HCT116 (cell line): ENCODE data around the gene HOXD8. TPM values are rescaled to one million over a fixed set of nuclear protein-coding genes. Genes with fewer than 3 reads are reported as not detected.

Experiments
- ATAC-seq: fragments of 200-7000 bp; cut with Tn5 transposase; 2 replicates; pipeline ENCODE4 v1.9.1; 2020; ENCODE audit warnings: mild to moderate bottlenecking, moderate library complexity
- BruUV-seq: library from RNA; stranded (reverse); fragments of 400-500 nt; replicated peaks from 2 replicates; lab custom pipeline; 2021; lab: Mats Ljungman, UMichigan
- CTCF ChIA-PET: fragments of 300-600 bp; sonication (Branson Sonifier 250); formaldehyde crosslinking; loops from one replicate; lab custom pipeline; 2021; ENCODE audit warnings: antibody characterized with exemption; lab: Charles Lee
- POLR2A ChIA-PET: fragments of 300-600, 350-600 bp; sonication (Branson Sonifier 250); formaldehyde crosslinking; loops from one replicate; lab custom pipeline; 2021; ENCODE audit warnings: antibody characterized with exemption; lab: Charles Lee
- RAD21 ChIA-PET, 2 experiments: fragments of 300-600 bp; sonication (Branson Sonifier 250); formaldehyde crosslinking; loops; one replicate each; lab custom pipeline; 2023; ENCODE audit warnings: low total read pairs in 2 of 2; ENCODE audit not compliant: uncharacterized antibody in 2 of 2, unreplicated experiment in 2 of 2, low non-redundant PET in 1 of 2; lab: Charles Lee
- DNase-seq: peaks from one replicate; pipeline ENCODE4 v3.0.0-alpha.2; 2010; ENCODE audit warnings: low read depth, low spot score
- H2AFZ ChIP-seq: fragments of 200-600 bp; shearing (Covaris generic), sonication (generic); 2 replicates; pipeline ENCODE4 v1.6.1; 2017; ENCODE audit warnings: low read depth, mixed run types, mixed read lengths, antibody characterized with exemption, low read length; ENCODE audit not compliant: poor library complexity, severe bottlenecking
- H3K27ac ChIP-seq: 2 replicates; pipeline ENCODE4 v1.5.1; 2012; ENCODE audit warnings: low read depth, low read length
- H3K27me3 ChIP-seq: fragments of 200-600 bp; sonication (generic); 2 replicates; pipeline ENCODE4 v1.6.1; 2016; ENCODE audit warnings: mixed run types, low read length, mixed read lengths; ENCODE audit not compliant: insufficient read depth
- H3K36me3 ChIP-seq, 2 experiments: fragments of 200-500 bp in 1 of 2; fragments of 200-600 bp in 1 of 2; sonication (Bioruptor generic) in 1 of 2; sonication (generic) in 1 of 2; 2 replicates each; pipeline versions ENCODE4 v1.5.1 to v1.6.1; 2014 to 2016; ENCODE audit warnings: low read length in 2 of 2, inconsistent platforms in 1 of 2, mixed read lengths in 1 of 2, mixed run types in 1 of 2; ENCODE audit not compliant: insufficient read depth in 2 of 2, control insufficient read depth in 1 of 2
- H3K4me1 ChIP-seq, 2 experiments: fragments of 200-600 bp in 1 of 2; sonication (generic) in 1 of 2; 2 replicates each; pipeline versions ENCODE4 v1.5.1 to v1.6.1; 2012 to 2017; ENCODE audit warnings: low read length in 2 of 2, inconsistent platforms in 1 of 2, mild to moderate bottlenecking in 1 of 2, mixed read lengths in 1 of 2, mixed run types in 1 of 2, moderate library complexity in 1 of 2; ENCODE audit not compliant: insufficient read depth in 2 of 2, control insufficient read depth in 1 of 2
- H3K4me2 ChIP-seq: fragments of 200-600 bp; sonication (generic); 2 replicates; pipeline ENCODE4 v1.6.1; 2017; ENCODE audit warnings: mixed run types, low read length, mixed read lengths
- H3K4me3 ChIP-seq, 2 experiments: fragments of 200-600 bp in 1 of 2; sonication (generic) in 1 of 2; replicated peaks in 1 of 2; 2 replicates each; pipeline ENCODE4 v1.5.1; 2011 to 2016; ENCODE audit warnings: low read length in 2 of 2, control low read depth in 1 of 2, low read depth in 1 of 2, mild to moderate bottlenecking in 1 of 2, mixed read lengths in 1 of 2, mixed run types in 1 of 2
- H3K79me2 ChIP-seq: fragments of 200-600 bp; sonication (generic); 2 replicates; pipeline ENCODE4 v1.6.1; 2017; ENCODE audit warnings: mild to moderate bottlenecking, mixed run types, low read length, moderate library complexity, mixed read lengths; ENCODE audit not compliant: insufficient read depth
- H3K9ac ChIP-seq: fragments of 200-600 bp; sonication (generic); 2 replicates; pipeline ENCODE4 v1.6.1; 2016; ENCODE audit warnings: low read length, mixed read lengths
- H3K9me2 ChIP-seq: fragments of 200-600 bp; sonication (generic), shearing (Covaris generic); 2 replicates; pipeline ENCODE4 v1.6.1; 2017; ENCODE audit warnings: mixed run types, mild to moderate bottlenecking, moderate library complexity; ENCODE audit not compliant: insufficient read depth
- H3K9me3 ChIP-seq, 2 experiments: fragments of 200-500 bp in 1 of 2; fragments of 200-600 bp in 1 of 2; sonication (Bioruptor generic) in 1 of 2; sonication (generic) in 1 of 2; 2 replicates each; pipeline ENCODE4 v1.6.1; 2014 to 2017; ENCODE audit warnings: low read length in 2 of 2, mixed read lengths in 2 of 2, inconsistent platforms in 1 of 2, low read depth in 1 of 2, mild to moderate bottlenecking in 1 of 2, mixed run types in 1 of 2, moderate library complexity in 1 of 2; ENCODE audit not compliant: control insufficient read depth in 1 of 2, insufficient read depth in 1 of 2
- H4K20me1 ChIP-seq: fragments of 200-600 bp; sonication (generic), shearing (Covaris generic); 2 replicates; pipeline ENCODE4 v1.6.1; 2017; ENCODE audit warnings: mixed run types, mild to moderate bottlenecking, moderate library complexity; ENCODE audit not compliant: insufficient read depth
- CEBPB ChIP-seq: IDR thresholded peaks from 2 replicates; pipeline ENCODE4 v1.6.1; 2012; ENCODE audit warnings: low read depth
- ELF1 ChIP-seq: IDR thresholded peaks from 2 replicates; pipeline ENCODE4 v1.6.1; 2012; ENCODE audit warnings: low read depth, borderline replicate concordance
- FOSL1 ChIP-seq: IDR thresholded peaks from 2 replicates; pipeline ENCODE4 v1.6.1; 2012; ENCODE audit warnings: low read depth
- JUND ChIP-seq: IDR thresholded peaks from 2 replicates; pipeline ENCODE4 v1.6.1; 2012
- POLR2A ChIP-seq: IDR thresholded peaks from 2 replicates; pipeline ENCODE4 v1.7.0; 2011; ENCODE audit warnings: borderline replicate concordance; ENCODE audit not compliant: insufficient read depth, insufficient read length; ENCODE audit errors: extremely low read depth
- POLR2AphosphoS5 ChIP-seq: IDR thresholded peaks from 2 replicates; pipeline ENCODE4 v1.6.1; 2011; ENCODE audit warnings: mild to moderate bottlenecking, low read depth, low read length, moderate library complexity
- SIN3A ChIP-seq: IDR thresholded peaks from 2 replicates; pipeline ENCODE4 v1.6.1; 2012; ENCODE audit warnings: low read depth
- SP1 ChIP-seq: IDR thresholded peaks from 2 replicates; pipeline ENCODE4 v1.6.1; 2012; ENCODE audit warnings: low read depth
- SRF ChIP-seq: IDR thresholded peaks from 2 replicates; pipeline ENCODE4 v1.6.1; 2012; ENCODE audit warnings: low read depth
- ZFX ChIP-seq: fragments of 450-650 bp; IDR thresholded peaks from 2 replicates; pipeline ENCODE4 v1.6.1; 2017
- ZNF274 ChIP-seq: fragments of 200-500 bp; sonication (Bioruptor generic); IDR thresholded peaks from 2 replicates; pipeline ENCODE4 v1.6.1; 2014; ENCODE audit warnings: mild to moderate bottlenecking, low read depth, low read length, inconsistent platforms
- intact Hi-C: fragments of 100-400 bp; cut with micrococcal nuclease; formaldehyde crosslinking; loops from 2 replicates; pipeline ENCODE4 v1.10.0; 2022
- total RNA-seq: library from RNA; stranded (reverse); gene quantifications from one replicate; pipeline ENCODE4 v1.2.1, GENCODE V29; 2021; ENCODE audit not compliant: unreplicated experiment
- TF ChIP-seq, protein P1 (sequence below): IDR thresholded peaks from 2 replicates; pipeline ENCODE4 v1.6.1; 2012; ENCODE audit warnings: low read depth

Gene HOXD8
- total RNA-seq, 1 experiment from 2014 or later: 6.0 TPM

DNA sequence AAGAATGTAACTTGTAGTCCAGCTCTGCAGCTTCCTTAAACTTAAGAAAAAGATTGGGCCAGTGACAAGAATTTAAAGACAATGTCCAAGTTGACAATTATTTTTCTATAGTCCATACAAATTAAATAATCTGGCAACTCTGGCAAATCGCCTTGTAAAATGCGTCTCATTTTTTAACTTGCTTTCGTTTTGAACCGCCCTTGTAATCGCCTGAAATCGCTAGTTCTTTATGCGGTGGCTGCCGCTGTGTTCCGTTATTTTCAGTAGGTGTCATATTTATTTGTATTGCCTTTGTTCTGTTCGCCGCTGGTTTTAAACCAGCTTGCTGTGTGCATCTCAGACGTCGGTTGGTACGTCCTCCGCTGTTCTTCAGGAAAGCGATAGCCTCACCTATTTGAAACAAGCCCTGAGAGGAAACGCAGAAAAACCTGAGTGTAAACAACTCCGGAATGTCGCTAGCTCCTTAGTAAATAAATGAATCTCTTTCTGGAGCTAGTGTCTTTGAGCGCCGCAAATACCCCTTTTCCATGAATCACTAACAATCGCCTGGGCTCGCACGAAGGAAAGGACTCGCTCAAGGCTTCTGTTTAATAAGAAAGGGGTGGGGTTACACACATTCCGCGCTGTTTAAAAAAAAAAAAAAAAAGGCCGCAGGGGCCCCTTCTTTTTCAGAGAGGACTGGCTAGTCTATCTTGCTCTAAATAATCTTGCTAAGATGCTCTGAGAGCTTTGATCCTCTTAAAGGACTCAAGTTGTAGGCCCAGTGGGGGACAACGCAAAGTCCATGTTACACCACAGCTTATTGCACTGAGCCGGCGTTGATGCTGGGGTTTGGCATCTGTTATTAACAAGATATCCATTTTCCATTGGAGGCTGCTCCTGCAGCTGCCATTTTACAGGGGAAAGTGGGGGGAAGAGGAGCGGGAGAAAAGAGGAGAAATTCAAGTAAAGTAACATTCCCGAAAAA is 3.0 kb downstream of the HOXD8 start:
- intact Hi-C loops: no loop called here
- no peaks in the 10 kb centered on the region for H3K79me2 ChIP-seq
- TF ChIP-seq ZNF274 (no peak), ELF1 (no peak), ZFX (no peak), SIN3A (no peak), POLR2A (no peak), JUND (no peak), CEBPB (no peak), POLR2AphosphoS5 (no peak), FOSL1 (no peak), SP1 (no peak), SRF (no peak)
- TF ChIP-seq, protein P1, sequence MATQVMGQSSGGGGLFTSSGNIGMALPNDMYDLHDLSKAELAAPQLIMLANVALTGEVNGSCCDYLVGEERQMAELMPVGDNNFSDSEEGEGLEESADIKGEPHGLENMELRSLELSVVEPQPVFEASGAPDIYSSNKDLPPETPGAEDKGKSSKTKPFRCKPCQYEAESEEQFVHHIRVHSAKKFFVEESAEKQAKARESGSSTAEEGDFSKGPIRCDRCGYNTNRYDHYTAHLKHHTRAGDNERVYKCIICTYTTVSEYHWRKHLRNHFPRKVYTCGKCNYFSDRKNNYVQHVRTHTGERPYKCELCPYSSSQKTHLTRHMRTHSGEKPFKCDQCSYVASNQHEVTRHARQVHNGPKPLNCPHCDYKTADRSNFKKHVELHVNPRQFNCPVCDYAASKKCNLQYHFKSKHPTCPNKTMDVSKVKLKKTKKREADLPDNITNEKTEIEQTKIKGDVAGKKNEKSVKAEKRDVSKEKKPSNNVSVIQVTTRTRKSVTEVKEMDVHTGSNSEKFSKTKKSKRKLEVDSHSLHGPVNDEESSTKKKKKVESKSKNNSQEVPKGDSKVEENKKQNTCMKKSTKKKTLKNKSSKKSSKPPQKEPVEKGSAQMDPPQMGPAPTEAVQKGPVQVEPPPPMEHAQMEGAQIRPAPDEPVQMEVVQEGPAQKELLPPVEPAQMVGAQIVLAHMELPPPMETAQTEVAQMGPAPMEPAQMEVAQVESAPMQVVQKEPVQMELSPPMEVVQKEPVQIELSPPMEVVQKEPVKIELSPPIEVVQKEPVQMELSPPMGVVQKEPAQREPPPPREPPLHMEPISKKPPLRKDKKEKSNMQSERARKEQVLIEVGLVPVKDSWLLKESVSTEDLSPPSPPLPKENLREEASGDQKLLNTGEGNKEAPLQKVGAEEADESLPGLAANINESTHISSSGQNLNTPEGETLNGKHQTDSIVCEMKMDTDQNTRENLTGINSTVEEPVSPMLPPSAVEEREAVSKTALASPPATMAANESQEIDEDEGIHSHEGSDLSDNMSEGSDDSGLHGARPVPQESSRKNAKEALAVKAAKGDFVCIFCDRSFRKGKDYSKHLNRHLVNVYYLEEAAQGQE: no peak

More for the DNA sequence above, 3.0 kb downstream of the HOXD8 start:
- ATAC-seq (no peak), DNase-seq (no peak)
- H4K20me1 ChIP-seq: no peaks in the 10 kb centered on the region
- H3K4me1 ChIP-seq: peaks cover 9 to 29% of the 10 kb centered on the region in 2 experiments; a peak in 3 of 4 replicates
- no peaks in the 10 kb centered on the region for H3K9me2 ChIP-seq
- H3K27me3 ChIP-seq: no peaks in the 10 kb centered on the region
- CTCF ChIA-PET: interaction anchor here (0.9 to 3.7 kb wide), 8 partner anchors 8 to 522 kb away, joined by 3 to 19 read pairs (median 6); no protein-coding TSS in a partner anchor
- no TSS peak for BruUV-seq
- RAD21 ChIA-PET: no interaction called here
- POLR2A ChIA-PET: no interaction called here
- no peak overlapping the region for H3K27ac ChIP-seq
- no peaks in the 10 kb centered on the region for H3K36me3 ChIP-seq
- H2AFZ ChIP-seq: no peak overlapping the region
- H3K9me3 ChIP-seq: no peaks in the 10 kb centered on the region
- H3K4me2 ChIP-seq: no peak overlapping the region
- no peak overlapping the region for H3K9ac ChIP-seq
- H3K4me3 ChIP-seq: no peak overlapping the region
